ENCODE data around the gene AIDA.
"Not testable (repeated sequence)": the region's sequence is repeated elsewhere in the genome, so short reads cannot be mapped to it uniquely, and the experiment has no call there.

Gene AIDA

GRCh38 chr1:222712253-222713090, at the start of gene AIDA, which contains the start of gene BROX:
Gene AIDA (minus strand): TSS chr1:222712491. CDS start chr1:222712317, 174 bp downstream.
Gene BROX (plus strand): TSS chr1:222712564. CDS start chr1:222715700, 3,136 bp downstream.
- Mint-ChIP-seq H3K36me3 (ENCODE audit: low read depth) (peaks cover 32% of the 10 kb centered on the region), H3K27me3 (ENCODE audit: low read depth) (no peaks in the 10 kb centered on the region), H3K27ac (peak within 1 kb of the TSS; percentile 99), H3K4me1 (ENCODE audit: low read depth) (peaks cover 36% of the 10 kb centered on the region), H3K4me3 (peak within 1 kb of the TSS; percentile 94), H3K9me3 (no peaks in the 10 kb centered on the region)

- H3K27me3 Mint-ChIP-seq (ENCODE audit: low read depth), result peaks cover 3% of the 10 kb centered on the region
- no peak overlapping the region for H3K4me3 Mint-ChIP-seq
- no peaks in the 10 kb centered on the region for H3K36me3 Mint-ChIP-seq (ENCODE audit: low read depth)
- H3K9me3 Mint-ChIP-seq, result peaks cover 4% of the 10 kb centered on the region
- H3K27ac Mint-ChIP-seq, result no peak overlapping the region
- H3K4me1 Mint-ChIP-seq (ENCODE audit: low read depth), result no peaks in the 10 kb centered on the region
Observed at GRCh38 chr1:222761083-222761482, 48.8 kb upstream of the AIDA start.

- Mint-ChIP-seq H3K4me3 (no peak overlapping the region), H3K27ac (no peak overlapping the region), H3K36me3 (ENCODE audit: low read depth) (no peaks in the 10 kb centered on the region), H3K27me3 (ENCODE audit: low read depth) (peaks cover 3% of the 10 kb centered on the region), H3K9me3 (peaks cover 4% of the 10 kb centered on the region), H3K4me1 (ENCODE audit: low read depth) (no peaks in the 10 kb centered on the region)
Observed at GRCh38 chr1:222759451-222760035, 47.3 kb upstream of the AIDA start.

GRCh38 chr1:222757646-222758268, 45.5 kb upstream of the AIDA start:
- peaks cover 4% of the 10 kb centered on the region for H3K9me3 Mint-ChIP-seq
- H3K27ac Mint-ChIP-seq, result no peak overlapping the region
- H3K27me3 Mint-ChIP-seq (ENCODE audit: low read depth), result peaks cover 3% of the 10 kb centered on the region
- no peaks in the 10 kb centered on the region for H3K4me1 Mint-ChIP-seq (ENCODE audit: low read depth)
- H3K4me3 Mint-ChIP-seq, result no peak overlapping the region
- no peaks in the 10 kb centered on the region for H3K36me3 Mint-ChIP-seq (ENCODE audit: low read depth)

GRCh38 chr1:222754366-222755139, 42.3 kb upstream of the AIDA start:
- Mint-ChIP-seq H3K9me3 (no peaks in the 10 kb centered on the region), H3K4me1 (ENCODE audit: low read depth) (no peaks in the 10 kb centered on the region), H3K4me3 (no peak overlapping the region), H3K27ac (no peak overlapping the region), H3K36me3 (ENCODE audit: low read depth) (no peaks in the 10 kb centered on the region), H3K27me3 (ENCODE audit: low read depth) (no peaks in the 10 kb centered on the region)

GRCh38 chr1:222751255-222751654, 39.0 kb upstream of the AIDA start:
- H3K36me3 Mint-ChIP-seq (ENCODE audit: low read depth), result no peaks in the 10 kb centered on the region
- no peak overlapping the region for H3K4me3 Mint-ChIP-seq
- H3K27ac Mint-ChIP-seq, result no peak overlapping the region

GRCh38 chr1:222750651-222751050, 38.4 kb upstream of the AIDA start:
- Mint-ChIP-seq H3K27ac (no peak overlapping the region), H3K4me3 (no peak overlapping the region), H3K27me3 (ENCODE audit: low read depth) (peaks cover 14% of the 10 kb centered on the region), H3K9me3 (no peaks in the 10 kb centered on the region), H3K36me3 (ENCODE audit: low read depth) (no peaks in the 10 kb centered on the region), H3K4me1 (ENCODE audit: low read depth) (no peaks in the 10 kb centered on the region)

More at GRCh38 chr1:222751255-222751654, 39.0 kb upstream of the AIDA start:
- peaks cover 12% of the 10 kb centered on the region for H3K27me3 Mint-ChIP-seq (ENCODE audit: low read depth)
- H3K4me1 Mint-ChIP-seq (ENCODE audit: low read depth), result no peaks in the 10 kb centered on the region
- no peaks in the 10 kb centered on the region for H3K9me3 Mint-ChIP-seq

- no peak overlapping the region for H3K4me3 Mint-ChIP-seq
- no peaks in the 10 kb centered on the region for H3K9me3 Mint-ChIP-seq
- H3K36me3 Mint-ChIP-seq (ENCODE audit: low read depth), result no peaks in the 10 kb centered on the region
- peaks cover 14% of the 10 kb centered on the region for H3K27me3 Mint-ChIP-seq (ENCODE audit: low read depth)
- H3K4me1 Mint-ChIP-seq (ENCODE audit: low read depth), result no peaks in the 10 kb centered on the region
- H3K27ac Mint-ChIP-seq, result no peak overlapping the region
Observed at GRCh38 chr1:222749927-222750326, 37.6 kb upstream of the AIDA start.

GRCh38 chr1:222741630-222742457, 29.6 kb upstream of the AIDA start:
- H3K4me3 Mint-ChIP-seq; H3K9me3 Mint-ChIP-seq; H3K36me3 Mint-ChIP-seq (ENCODE audit: low read depth); H3K27ac Mint-ChIP-seq; H3K27me3 Mint-ChIP-seq (ENCODE audit: low read depth); H3K4me1 Mint-ChIP-seq (ENCODE audit: low read depth): not testable (repeated sequence)

GRCh38 chr1:222739929-222740328, 27.6 kb upstream of the AIDA start:
- H3K9me3 Mint-ChIP-seq, result no peaks in the 10 kb centered on the region
- H3K27ac Mint-ChIP-seq, result no peak overlapping the region
- H3K4me1 Mint-ChIP-seq (ENCODE audit: low read depth), result no peaks in the 10 kb centered on the region
- no peaks in the 10 kb centered on the region for H3K27me3 Mint-ChIP-seq (ENCODE audit: low read depth)
- peaks cover 1% of the 10 kb centered on the region for H3K36me3 Mint-ChIP-seq (ENCODE audit: low read depth)
- no peak overlapping the region for H3K4me3 Mint-ChIP-seq

- H3K27ac Mint-ChIP-seq, result no peak overlapping the region
- H3K4me1 Mint-ChIP-seq (ENCODE audit: low read depth), result no peaks in the 10 kb centered on the region
- H3K36me3 Mint-ChIP-seq (ENCODE audit: low read depth), result peaks cover 5% of the 10 kb centered on the region
- H3K4me3 Mint-ChIP-seq, result no peak overlapping the region
- H3K9me3 Mint-ChIP-seq, result no peaks in the 10 kb centered on the region
- H3K27me3 Mint-ChIP-seq (ENCODE audit: low read depth), result no peaks in the 10 kb centered on the region
Observed at GRCh38 chr1:222739465-222739864, 27.2 kb upstream of the AIDA start.

GRCh38 chr1:222736972-222737371, 24.7 kb upstream of the AIDA start, which contains the start of gene FAM177B:
Gene FAM177B (plus strand): TSS chr1:222737202. CDS start chr1:222746546, 9,344 bp downstream.
- H3K27me3 Mint-ChIP-seq (ENCODE audit: low read depth), result no peaks in the 10 kb centered on the region
- no peaks in the 10 kb centered on the region for H3K9me3 Mint-ChIP-seq
- no peak within 1 kb of the TSS for H3K27ac Mint-ChIP-seq
- peaks cover 14% of the 10 kb centered on the region for H3K36me3 Mint-ChIP-seq (ENCODE audit: low read depth)
- no peak within 1 kb of the TSS for H3K4me3 Mint-ChIP-seq
- peaks cover 6% of the 10 kb centered on the region for H3K4me1 Mint-ChIP-seq (ENCODE audit: low read depth)

- Mint-ChIP-seq H3K36me3 (ENCODE audit: low read depth) (peaks cover 18% of the 10 kb centered on the region), H3K27ac (no peak overlapping the region), H3K4me1 (ENCODE audit: low read depth) (peaks cover 10% of the 10 kb centered on the region), H3K4me3 (no peak overlapping the region), H3K27me3 (ENCODE audit: low read depth) (no peaks in the 10 kb centered on the region), H3K9me3 (no peaks in the 10 kb centered on the region)
Observed at GRCh38 chr1:222736470-222736869, 24.2 kb upstream of the AIDA start.
